H1 (cell line): ENCODE measurements around the gene CHRNG. TPM values are rescaled to one million over a fixed set of nuclear protein-coding genes. Genes with fewer than 3 reads are reported as not detected.

Experiments
- CTCF ChIA-PET: fragments of 300-600 bp; sonication (Branson Sonifier 250); formaldehyde crosslinking; loops from one replicate; lab custom pipeline; 2021; ENCODE audit not compliant: partially characterized antibody; lab: Charles Lee
- POLR2A ChIA-PET: fragments of 300-600 bp; sonication (Branson Sonifier 250); formaldehyde crosslinking; loops from one replicate; lab custom pipeline; 2021; ENCODE audit warnings: inconsistent platforms; ENCODE audit not compliant: partially characterized antibody; lab: Charles Lee
- DNase-seq, 2 experiments: peaks; one replicate each; pipeline versions ENCODE4 v3.0.0 to v3.0.0-alpha.2; 2010 to 2022; ENCODE audit warnings: low spot score in 2 of 2, low read depth in 1 of 2, mixed read lengths in 1 of 2
- FAIRE-seq: peaks from 2 replicates; lab custom pipeline; 2011; peaks lifted over from hg19 to GRCh38; lab: Jason Lieb, UNC
- H2AFZ ChIP-seq: 2 replicates; pipeline ENCODE4 v1.8.1; 2012; ENCODE audit warnings: low read length, inconsistent platforms
- H2AK5ac ChIP-seq: 2 replicates; pipeline ENCODE4 v1.6.1; 2013; ENCODE audit warnings: low read depth, low read length
- H2BK120ac ChIP-seq: replicated peaks from 2 replicates; pipeline ENCODE3; 2013; ENCODE audit warnings: low read depth, low read length, inconsistent platforms
- H2BK12ac ChIP-seq: 2 replicates; pipeline ENCODE4 v1.6.1; 2013; ENCODE audit warnings: low read depth, low read length
- H2BK15ac ChIP-seq: 2 replicates; pipeline ENCODE4 v1.6.1; 2013; ENCODE audit warnings: low read length
- H2BK20ac ChIP-seq: 2 replicates; pipeline ENCODE4 v1.6.1; 2013; ENCODE audit warnings: low read length
- H2BK5ac ChIP-seq: 2 replicates; pipeline ENCODE4 v1.6.1; 2013; ENCODE audit warnings: low read depth, low read length
- H3K14ac ChIP-seq: 2 replicates; pipeline ENCODE4 v1.6.1; 2013; ENCODE audit warnings: inconsistent platforms; ENCODE audit not compliant: insufficient read length
- H3K18ac ChIP-seq: 2 replicates; pipeline ENCODE4 v1.6.1; 2013; ENCODE audit warnings: low read length; ENCODE audit errors: extremely low read depth
- H3K23ac ChIP-seq: 2 replicates; pipeline ENCODE4 v1.6.1; 2013; ENCODE audit warnings: inconsistent platforms; ENCODE audit not compliant: insufficient read length
- H3K23me2 ChIP-seq: 2 replicates; pipeline ENCODE4 v1.6.1; 2013; ENCODE audit warnings: low read depth, low read length
- H3K27ac ChIP-seq: 2 replicates; pipeline ENCODE4 v1.6.1; 2011; ENCODE audit warnings: low read depth, low read length, inconsistent platforms
- H3K27me3 ChIP-seq, 4 experiments: replicated peaks in 1 of 4; 1 replicate in 1 of 4; 2 replicates in 3 of 4; pipeline versions ENCODE4 v1.6.1 to v1.8.1; 2011 to 2013; ENCODE audit warnings: low read length in 3 of 4, mild to moderate bottlenecking in 3 of 4, inconsistent platforms in 2 of 4, mixed read lengths in 2 of 4, moderate library complexity in 1 of 4; ENCODE audit not compliant: control insufficient read depth in 3 of 4, insufficient read depth in 3 of 4; ENCODE audit errors: extremely low read depth in 1 of 4
- H3K36me3 ChIP-seq, 4 experiments: 2 replicates each; pipeline versions ENCODE4 v1.6.1 to v1.8.1; 2011 to 2013; ENCODE audit warnings: mild to moderate bottlenecking in 4 of 4, low read length in 3 of 4, moderate library complexity in 2 of 4, control low read depth in 1 of 4, inconsistent platforms in 1 of 4; ENCODE audit not compliant: insufficient read depth in 4 of 4, control insufficient read depth in 2 of 4
- H3K4ac ChIP-seq: replicated peaks from 2 replicates; pipeline ENCODE3; 2013; ENCODE audit warnings: low read length, low read depth, mixed read lengths, inconsistent platforms; ENCODE audit not compliant: insufficient read length
- H3K4me1 ChIP-seq, 4 experiments: replicated peaks in 1 of 4; 1 replicate in 1 of 4; 2 replicates in 3 of 4; pipeline versions ENCODE4 v1.6.1 to v1.8.1; 2011 to 2013; ENCODE audit warnings: low read length in 3 of 4, inconsistent platforms in 2 of 4, mixed read lengths in 1 of 4; ENCODE audit not compliant: insufficient read depth in 4 of 4, control insufficient read depth in 3 of 4
- H3K4me2 ChIP-seq, 2 experiments: 2 replicates each; pipeline versions ENCODE4 v1.6.1 to v1.8.1; 2011 to 2013; ENCODE audit warnings: low read depth in 2 of 2, low read length in 2 of 2, control low read depth in 1 of 2, inconsistent platforms in 1 of 2, mild to moderate bottlenecking in 1 of 2; ENCODE audit not compliant: insufficient read depth in 1 of 2
- H3K4me3 ChIP-seq, 4 experiments: fragments of 200-600, 300-600 bp in 1 of 4; sonication (generic), shearing (Covaris generic), sonication (Bioruptor Twin) in 1 of 4; 2 replicates each; pipeline versions ENCODE4 v1.5.1 to v1.8.1; 2011 to 2016; ENCODE audit warnings: low read length in 4 of 4, low read depth in 3 of 4, control low read depth in 2 of 4, inconsistent platforms in 2 of 4, mild to moderate bottlenecking in 2 of 4, mixed read lengths in 1 of 4, moderate library complexity in 1 of 4; ENCODE audit not compliant: insufficient read depth in 2 of 4; ENCODE audit errors: extremely low read depth in 1 of 4
- H3K56ac ChIP-seq: replicated peaks from 2 replicates; pipeline ENCODE3; 2013; ENCODE audit warnings: low read depth, mild to moderate bottlenecking, mixed read lengths, low read length, inconsistent platforms; ENCODE audit not compliant: insufficient read length
- H3K79me1 ChIP-seq: 2 replicates; pipeline ENCODE4 v1.6.1; 2013; ENCODE audit warnings: low read depth, low read length, control low read depth
- H3K79me2 ChIP-seq, 2 experiments: 2 replicates each; pipeline versions ENCODE4 v1.6.1 to v1.8.1; 2012 to 2013; ENCODE audit warnings: low read length in 2 of 2, mild to moderate bottlenecking in 2 of 2, inconsistent platforms in 1 of 2; ENCODE audit not compliant: insufficient read depth in 2 of 2, control insufficient read depth in 1 of 2
- H3K9ac ChIP-seq, 4 experiments: replicated peaks in 1 of 4; 1 replicate in 1 of 4; 2 replicates in 3 of 4; pipeline versions ENCODE4 v1.6.1 to v1.8.1; 2011 to 2013; ENCODE audit warnings: low read depth in 3 of 4, low read length in 3 of 4, control low read depth in 2 of 4, mild to moderate bottlenecking in 2 of 4, moderate library complexity in 2 of 4, inconsistent platforms in 1 of 4; ENCODE audit errors: extremely low read depth in 1 of 4
- H3K9me3 ChIP-seq, 2 experiments: 2 replicates each; pipeline versions ENCODE4 v1.6.1 to v1.8.1; 2012 to 2013; ENCODE audit warnings: mild to moderate bottlenecking in 2 of 2, moderate library complexity in 2 of 2, control low read depth in 1 of 2, inconsistent platforms in 1 of 2, low read depth in 1 of 2, low read length in 1 of 2, mixed read lengths in 1 of 2; ENCODE audit not compliant: insufficient read depth in 2 of 2
- H4K20me1 ChIP-seq, 2 experiments: replicated peaks in 1 of 2; 2 replicates each; pipeline versions ENCODE3 to v1.8.1; 2011 to 2013; ENCODE audit warnings: inconsistent platforms in 2 of 2, low read length in 2 of 2, mild to moderate bottlenecking in 1 of 2; ENCODE audit not compliant: insufficient read depth in 2 of 2, control insufficient read depth in 1 of 2
- H4K5ac ChIP-seq: 2 replicates; pipeline ENCODE4 v1.6.1; 2013; ENCODE audit warnings: low read length, low read depth, mixed read lengths, inconsistent platforms; ENCODE audit not compliant: insufficient read length
- H4K8ac ChIP-seq: 2 replicates; pipeline ENCODE4 v1.8.0; 2013; ENCODE audit warnings: mild to moderate bottlenecking, moderate library complexity, low read length, inconsistent platforms; ENCODE audit not compliant: insufficient read depth; ENCODE audit errors: extremely low read depth
- H4K91ac ChIP-seq: replicated peaks from 2 replicates; pipeline ENCODE3; 2013; ENCODE audit warnings: low read length, mixed read lengths, inconsistent platforms; ENCODE audit not compliant: insufficient read length
- CHD2 ChIP-seq: IDR thresholded peaks from 2 replicates; pipeline ENCODE4 v1.6.1; 2012; ENCODE audit warnings: low read length, improper control_type of control experiment
- EZH2 ChIP-seq: fragments of 200-600 bp; sonication (generic); IDR thresholded peaks from 2 replicates; pipeline ENCODE4 v1.7.1; 2012; ENCODE audit warnings: low read depth, mild to moderate bottlenecking, moderate library complexity, low read length, inconsistent platforms; ENCODE audit not compliant: severe bottlenecking
- HDAC2 ChIP-seq, 2 experiments: fragments of 300-600 bp in 1 of 2; sonication (generic) in 1 of 2; IDR thresholded peaks; 2 replicates each; pipeline ENCODE4 v1.6.1; 2011 to 2012; ENCODE audit warnings: low read depth in 2 of 2, low read length in 2 of 2, mild to moderate bottlenecking in 2 of 2, moderate library complexity in 2 of 2, borderline replicate concordance in 1 of 2, inconsistent platforms in 1 of 2
- POU5F1 ChIP-seq: IDR thresholded peaks from 2 replicates; pipeline ENCODE4 v1.6.1; 2011; ENCODE audit warnings: low read depth, mild to moderate bottlenecking, low read length, moderate library complexity
- SAP30 ChIP-seq: fragments of 300-600 bp; sonication (generic); IDR thresholded peaks from 2 replicates; pipeline ENCODE4 v1.7.1; 2012; ENCODE audit warnings: low read length, moderate library complexity, mild to moderate bottlenecking, inconsistent platforms; ENCODE audit not compliant: insufficient read depth, insufficient replicate concordance
- SP2 ChIP-seq: IDR thresholded peaks from 2 replicates; pipeline ENCODE4 v1.6.1; 2012; ENCODE audit warnings: mild to moderate bottlenecking, low read length, inconsistent platforms
- USF2 ChIP-seq: IDR thresholded peaks from 2 replicates; pipeline ENCODE4 v1.6.1; 2011; ENCODE audit warnings: low read length, improper control_type of control experiment
- WGBS, 2 experiments: shearing (Covaris generic) in 1 of 2; methylation state at CpG; one replicate each; pipeline versions ENCODE4 v1.1.6 to v1.1.7; 2013 to 2015; ENCODE audit warnings: low lambda C conversion rate in 2 of 2, mixed read lengths in 2 of 2, inconsistent platforms in 1 of 2, low coverage in 1 of 2, missing lambda C conversion rate in 1 of 2; ENCODE audit not compliant: insufficient replicate concordance in 2 of 2, insufficient coverage in 1 of 2, insufficient read length in 1 of 2; ENCODE audit errors: extremely low coverage in 1 of 2, missing lambda C conversion rate in 1 of 2; 5-methylcytosine and 5-hydroxymethylcytosine counted together
- polyA plus RNA-seq, 7 experiments: library from polyadenylated mRNA; depleted of rRNA in 3 of 7; stranded (reverse) in 5 of 7; unstranded in 2 of 7; fragments of >200 nt in 5 of 7; fragments of 200-250 nt in 2 of 7; gene quantifications; 1 replicate in 5 of 7; 2 replicates in 1 of 7; 4 replicates in 1 of 7; pipeline versions ENCODE4 v1.2.1 to v1.2.3, GENCODE V29; 2011 to 2013; ENCODE audit warnings: missing spikeins in 2 of 7, mixed read lengths in 2 of 7
- total RNA-seq: library from RNA; stranded (reverse); fragmentation: NEBNext Ultra II Directional; extraction: Animal tissue kit (Norgen Biotek cat#: 25700); gene quantifications from 2 replicates; pipeline ENCODE4 v1.2.1, GENCODE V29; 2021

Gene CHRNG
- total and polyA plus RNA-seq, 2 of the 8 experiments (the other 6 are each of a cell fraction or from before 2014, with no cell fraction given), result 0.05 TPM; not detected in 1

DNA sequence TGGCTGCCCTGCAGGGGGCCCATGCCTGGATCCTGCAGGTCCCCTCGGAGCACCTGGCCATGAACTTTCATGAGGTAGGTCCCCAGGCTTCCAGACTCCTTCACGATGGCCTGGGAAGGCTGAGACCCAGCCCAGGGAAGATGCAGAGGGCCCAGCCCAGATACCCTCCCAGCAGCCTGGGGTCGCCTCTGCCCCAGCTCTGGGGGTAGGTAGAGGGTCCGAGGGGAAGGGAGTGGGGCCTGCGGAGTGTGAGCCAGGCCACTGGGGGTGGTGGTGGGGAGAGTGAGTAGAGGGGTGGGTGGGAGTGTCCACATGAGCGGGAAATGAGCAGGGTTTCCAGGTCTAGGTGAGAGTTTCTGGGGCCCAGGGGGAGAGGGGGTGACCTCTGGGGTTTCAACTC lies 14.7 kb upstream of the CHRNG start:
- DNase-seq (no peak), FAIRE-seq (no peak)
- no peak overlapping the region for H2BK12ac ChIP-seq
- no peak overlapping the region for H3K23ac ChIP-seq
- no peaks in the 10 kb centered on the region for H3K79me2 ChIP-seq
- ChIA-PET CTCF (interaction anchor here (1.1 to 10.6 kb wide), 11 partner anchors 9 to 192 kb away, joined by 3 to 176 read pairs (median 13); no protein-coding TSS in a partner anchor), POLR2A (interaction anchor here (1.6 kb wide), 1 partner anchor 80 kb away, joined by 5 read pairs; no protein-coding TSS in a partner anchor)
- no peak overlapping the region for H4K5ac ChIP-seq
- 0 out of 8 replicates have a peak overlapping the region, but pooled peaks of 1 of the 4 experiments have one; percentile 60 for H3K4me3 ChIP-seq
- peaks cover 3 to 4% of the 10 kb centered on the region in 2 experiments for H4K20me1 ChIP-seq
- no peak overlapping the region for H3K9ac ChIP-seq
- no peak overlapping the region for H3K56ac ChIP-seq
- H4K91ac ChIP-seq, result no peak overlapping the region
- no peak overlapping the region for H3K14ac ChIP-seq
- peaks cover 19 to 48% (median 37%) of the 10 kb centered on the region in 4 experiments for H3K27me3 ChIP-seq
- no peaks in the 10 kb centered on the region for H3K79me1 ChIP-seq
- peak overlapping the region in 1 of 2 experiments; percentile 84; a peak in 1 of 4 replicates for H3K4me2 ChIP-seq
- no peak overlapping the region for H2BK20ac ChIP-seq
- no peak overlapping the region for H2BK5ac ChIP-seq
- no peak overlapping the region for H3K18ac ChIP-seq
- no peaks in the 10 kb centered on the region for H3K36me3 ChIP-seq
- peaks cover 10% of the 10 kb centered on the region; the same call in 1 of the 2 replicates for H3K23me2 ChIP-seq
- peaks cover 0 to 22% (median 9%) of the 10 kb centered on the region in 4 experiments; a peak in 6 of 7 replicates for H3K4me1 ChIP-seq
- H3K9me3 ChIP-seq, result no peaks in the 10 kb centered on the region
- H2BK15ac ChIP-seq, result no peak overlapping the region
- no peak overlapping the region for H2BK120ac ChIP-seq
- no peak overlapping the region for H2AFZ ChIP-seq
- no peak overlapping the region for H2AK5ac ChIP-seq
- no peak overlapping the region for H3K27ac ChIP-seq
- WGBS, 2 experiments, result 85% methylated on average over 2 of the region's 6 CpGs; no CpG with 5 or more reads in 1 of the 2 experiments
- H3K4ac ChIP-seq, result no peak overlapping the region
- no peak for TF ChIP-seq EZH2
- TF ChIP-seq SAP30, result no peak
- TF ChIP-seq CHD2, result no peak
- no peak for TF ChIP-seq SP2
- TF ChIP-seq USF2, result no peak
- TF ChIP-seq POU5F1, result no peak
- no peak for TF ChIP-seq HDAC2 (IDR thresholded peaks at IDR 0.05; ENCODE audit: borderline replicate concordance in 1 of 2, low read depth in 2 of 2, low read length in 2 of 2)
- no peak overlapping the region; the same call in 1 of the 2 replicates for H4K8ac ChIP-seq
